ENCODE data around the gene APBB2.

DNA sequence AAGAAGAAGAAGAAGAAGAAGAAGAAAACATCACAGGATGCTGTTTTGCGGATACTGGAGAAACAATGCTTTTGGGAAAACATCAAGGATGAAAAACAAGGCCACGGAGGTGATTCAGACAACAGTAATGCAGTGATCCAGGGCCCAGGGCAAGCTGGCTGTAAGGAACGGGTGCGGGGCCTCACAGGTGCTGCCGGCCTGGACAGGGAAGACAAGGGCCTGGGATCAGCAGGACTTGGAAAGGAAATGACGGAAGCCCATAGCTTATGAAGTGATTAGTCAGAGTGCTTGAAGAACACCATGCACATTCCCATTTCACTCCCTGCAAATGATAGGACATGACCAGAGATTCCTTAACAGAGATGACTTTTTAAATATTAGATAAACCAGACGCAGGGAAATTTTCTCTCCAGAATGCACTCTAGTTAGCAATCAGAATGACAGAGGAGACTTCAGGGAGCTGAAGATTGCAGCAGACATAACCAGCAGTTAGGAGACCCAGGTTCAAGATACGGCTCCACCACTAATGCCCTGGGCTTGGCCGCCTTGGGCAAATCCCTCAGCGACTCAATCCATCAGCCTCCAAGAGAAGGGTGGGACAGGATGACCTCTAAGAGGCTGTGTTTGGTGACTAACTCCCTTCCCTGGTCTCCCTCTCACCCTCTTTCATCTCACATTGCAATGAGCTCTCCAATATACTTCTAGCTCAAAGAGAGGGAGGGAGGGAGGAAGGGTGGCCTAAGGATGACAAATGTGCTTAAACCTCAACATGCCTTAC lies 54.1 kb downstream of the APBB2 start:
- TF ChIP-seq POLR2A (IDR thresholded peaks at IDR 0.05): no peak
- TF ChIP-seq, protein P1, sequence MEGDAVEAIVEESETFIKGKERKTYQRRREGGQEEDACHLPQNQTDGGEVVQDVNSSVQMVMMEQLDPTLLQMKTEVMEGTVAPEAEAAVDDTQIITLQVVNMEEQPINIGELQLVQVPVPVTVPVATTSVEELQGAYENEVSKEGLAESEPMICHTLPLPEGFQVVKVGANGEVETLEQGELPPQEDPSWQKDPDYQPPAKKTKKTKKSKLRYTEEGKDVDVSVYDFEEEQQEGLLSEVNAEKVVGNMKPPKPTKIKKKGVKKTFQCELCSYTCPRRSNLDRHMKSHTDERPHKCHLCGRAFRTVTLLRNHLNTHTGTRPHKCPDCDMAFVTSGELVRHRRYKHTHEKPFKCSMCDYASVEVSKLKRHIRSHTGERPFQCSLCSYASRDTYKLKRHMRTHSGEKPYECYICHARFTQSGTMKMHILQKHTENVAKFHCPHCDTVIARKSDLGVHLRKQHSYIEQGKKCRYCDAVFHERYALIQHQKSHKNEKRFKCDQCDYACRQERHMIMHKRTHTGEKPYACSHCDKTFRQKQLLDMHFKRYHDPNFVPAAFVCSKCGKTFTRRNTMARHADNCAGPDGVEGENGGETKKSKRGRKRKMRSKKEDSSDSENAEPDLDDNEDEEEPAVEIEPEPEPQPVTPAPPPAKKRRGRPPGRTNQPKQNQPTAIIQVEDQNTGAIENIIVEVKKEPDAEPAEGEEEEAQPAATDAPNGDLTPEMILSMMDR (IDR thresholded peaks at IDR 0.05): no peak
